Left ventricle myocardium inferior (tissue), 1 donor: ENCODE data around the gene EFL1. TPM values are rescaled to one million over a fixed set of nuclear protein-coding genes. Genes with fewer than 3 reads are reported as not detected.

Experiments used
- DNase-seq: peaks from one replicate; pipeline ENCODE4 v3.0.0-alpha.2; 2020
- H3K27ac ChIP-seq: fragments of 200-600 bp; replicated peaks from 2 replicates; pipeline ENCODE4 v1.8.0; 2021
- H3K27me3 ChIP-seq: fragments of 200-600 bp; 2 replicates; pipeline ENCODE4 v1.8.0; 2021; ENCODE audit warnings: low read depth
- H3K36me3 ChIP-seq: fragments of 200-600 bp; 2 replicates; pipeline ENCODE4 v1.8.0; 2021
- H3K4me1 ChIP-seq: fragments of 200-600 bp; 2 replicates; pipeline ENCODE4 v1.8.0; 2021
- H3K4me3 ChIP-seq: fragments of 200-600 bp; 2 replicates; pipeline ENCODE4 v1.8.0; 2021; ENCODE audit warnings: mild to moderate bottlenecking, moderate library complexity
- H3K9me3 ChIP-seq: fragments of 200-600 bp; replicated peaks from 2 replicates; pipeline ENCODE4 v1.8.0; 2021
- CTCF ChIP-seq: fragments of 200-600 bp; IDR thresholded peaks from 2 replicates; pipeline ENCODE4 v1.8.0; 2021; ENCODE audit warnings: antibody characterized with exemption, mild to moderate bottlenecking, borderline replicate concordance
- intact Hi-C: fragments of 100-400 bp; cut with micrococcal nuclease; formaldehyde crosslinking; loops from one replicate; pipeline ENCODE4 v1.11.0; 2022
- total RNA-seq: library from RNA; stranded (reverse); fragmentation: NEBNext Ultra II Directional; extraction: Animal tissue kit (Norgen Biotek cat#: 25700); gene quantifications from one replicate; pipeline ENCODE4 v1.2.1, GENCODE V29; 2021
- donor health status: DM: no; HTN: yes; CAD: no; lungs with severe emphysema.

The EFL1 gene
- total RNA-seq, 1 donor from 2014 or later: 12.9 TPM

- intact Hi-C loops: no loop called here
- TF ChIP-seq CTCF: no peak
- no peaks in the 10 kb centered on the region for H3K36me3 ChIP-seq
These were observed 156.9 kb downstream of the EFL1 start for GRCh38 chr15:82105451-82106215.

GRCh38 chr15:82103468-82103867 lies 159.1 kb downstream of the EFL1 start:
- H3K27me3 ChIP-seq: no peaks in the 10 kb centered on the region
- no peak overlapping the region for H3K4me3 ChIP-seq
- no peak overlapping the region for H3K27ac ChIP-seq
- TF ChIP-seq CTCF: no peak
- H3K36me3 ChIP-seq: no peaks in the 10 kb centered on the region
- no peaks in the 10 kb centered on the region for H3K4me1 ChIP-seq
- intact Hi-C loops: no loop called here
- no peak for DNase-seq
- no peaks in the 10 kb centered on the region for H3K9me3 ChIP-seq

More at GRCh38 chr15:82105451-82106215, 156.9 kb downstream of the EFL1 start:
- H3K27ac ChIP-seq: no peak overlapping the region
- H3K4me3 ChIP-seq: no peak overlapping the region
- H3K4me1 ChIP-seq: no peaks in the 10 kb centered on the region
- DNase-seq: no peak
- H3K9me3 ChIP-seq: no peaks in the 10 kb centered on the region
- H3K27me3 ChIP-seq: no peaks in the 10 kb centered on the region

- Histone ChIP-seq H3K27me3 (no peaks in the 10 kb centered on the region), H3K9me3 (no peaks in the 10 kb centered on the region), H3K4me1 (no peaks in the 10 kb centered on the region), H3K27ac (no peak overlapping the region), H3K36me3 (no peaks in the 10 kb centered on the region), H3K4me3 (no peak overlapping the region)
- no peak for TF ChIP-seq CTCF
- intact Hi-C loops: no loop called here
- DNase-seq: no peak
These were observed 162.2 kb downstream of the EFL1 start for GRCh38 chr15:82100111-82100929.

GRCh38 chr15:82098674-82099073 lies 163.9 kb downstream of the EFL1 start:
- no peak for DNase-seq
- Histone ChIP-seq H3K4me3 (no peak overlapping the region), H3K9me3 (peaks cover 2% of the 10 kb centered on the region), H3K27me3 (no peaks in the 10 kb centered on the region), H3K4me1 (no peaks in the 10 kb centered on the region), H3K36me3 (no peaks in the 10 kb centered on the region), H3K27ac (no peak overlapping the region)
- intact Hi-C loops: no loop called here
- TF ChIP-seq CTCF: no peak

- peaks cover 7% of the 10 kb centered on the region for H3K9me3 ChIP-seq
- H3K27me3 ChIP-seq: no peaks in the 10 kb centered on the region
- DNase-seq: no peak
- no peak overlapping the region for H3K4me3 ChIP-seq
- H3K4me1 ChIP-seq: no peaks in the 10 kb centered on the region
- no peak for TF ChIP-seq CTCF
- H3K27ac ChIP-seq: no peak overlapping the region
- intact Hi-C loops: no loop called here
- H3K36me3 ChIP-seq: no peaks in the 10 kb centered on the region
These were observed 166.7 kb downstream of the EFL1 start for GRCh38 chr15:82095803-82096202.
